HepG2 (cell line): ENCODE results near the gene NID2. TPM values are rescaled to one million over a fixed set of nuclear protein-coding genes. Genes with fewer than 3 reads are reported as not detected.

Experiments
- ATRX ChIP-seq: sonication (generic); formaldehyde crosslinking; IDR thresholded peaks from 2 replicates; pipeline ENCODE4 v1.4.0; 2020; ENCODE audit warnings: missing genetic modification reagents, borderline replicate concordance
- BORCS8-MEF2B ChIP-seq: sonication (generic); formaldehyde crosslinking; IDR thresholded peaks from 2 replicates; pipeline ENCODE4 v1.8.0; 2022; ENCODE audit warnings: mild to moderate bottlenecking, missing genetic modification reagents
- ELF3 ChIP-seq: IDR thresholded peaks from 2 replicates; pipeline ENCODE4 v1.6.1; 2016; ENCODE audit warnings: missing genetic modification reagents, missing compliant biosample characterization
- MEIS1 ChIP-seq: sonication (generic); formaldehyde crosslinking; IDR thresholded peaks from 2 replicates; pipeline ENCODE4 v1.9.0; 2021; ENCODE audit warnings: mild to moderate bottlenecking, missing genetic modification reagents, moderate library complexity, borderline replicate concordance
- PAWR ChIP-seq: sonication (generic); formaldehyde crosslinking; IDR thresholded peaks from 2 replicates; pipeline ENCODE4 v1.4.0; 2020; ENCODE audit warnings: missing genetic modification reagents, mild to moderate bottlenecking, borderline replicate concordance
- POLR2A ChIP-seq, 2 experiments: IDR thresholded peaks; 2 replicates each; pipeline ENCODE4 v1.6.1; 2011; ENCODE audit warnings: low read depth in 2 of 2, low read length in 2 of 2, mild to moderate bottlenecking in 1 of 2, moderate library complexity in 1 of 2; ENCODE audit not compliant: insufficient read depth in 1 of 2
- ZBTB3 ChIP-seq: sonication (generic); formaldehyde crosslinking; IDR thresholded peaks from 2 replicates; pipeline ENCODE4 v1.4.0; 2020; ENCODE audit warnings: low read depth, mild to moderate bottlenecking, moderate library complexity, missing genetic modification reagents, borderline replicate concordance
- ZHX1 ChIP-seq: sonication (generic); formaldehyde crosslinking; IDR thresholded peaks from 2 replicates; pipeline ENCODE4 v1.8.1; 2022; ENCODE audit warnings: low read depth, mild to moderate bottlenecking, missing genetic modification reagents
- ZNF570 ChIP-seq: sonication (generic); formaldehyde crosslinking; IDR thresholded peaks from 2 replicates; pipeline ENCODE4 v1.4.0; 2020; ENCODE audit warnings: mild to moderate bottlenecking, missing genetic modification reagents, borderline replicate concordance
- ZNF850 ChIP-seq: sonication (generic); formaldehyde crosslinking; conservative IDR thresholded peaks from 2 replicates; pipeline ENCODE4 v1.9.0; 2021; ENCODE audit warnings: mild to moderate bottlenecking, missing genetic modification reagents
- ZSCAN25 ChIP-seq: sonication (generic); formaldehyde crosslinking; IDR thresholded peaks from 2 replicates; pipeline ENCODE4 v1.8.0; 2022; ENCODE audit warnings: mild to moderate bottlenecking, missing genetic modification reagents
- polyA plus RNA-seq, 8 experiments: library from polyadenylated mRNA; depleted of rRNA in 3 of 8; stranded (reverse) in 7 of 8; unstranded in 1 of 8; fragments of >200 nt; fragmentation: Illumina TruSeq in 4 of 8; extraction: Trizol in 4 of 8; gene quantifications; 2 replicates each; pipeline versions ENCODE4 v1.2.1 to v1.2.3, GENCODE V29; 2011 to 2016; ENCODE audit warnings: low read depth in 4 of 8, missing spikeins in 1 of 8, mixed read lengths in 1 of 8; ENCODE audit not compliant: insufficient read depth in 1 of 8
- total RNA-seq, 5 experiments: library from RNA; depleted of rRNA; stranded (reverse); fragments of >200 nt; fragmentation: Illumina TruSeq; extraction: Trizol; gene quantifications; 2 replicates each; pipeline ENCODE4 v1.2.3, GENCODE V29; 2016; ENCODE audit warnings: low read depth in 1 of 5
- TF ChIP-seq, protein P1 (sequence below): sonication (generic); formaldehyde crosslinking; IDR thresholded peaks from 2 replicates; pipeline ENCODE4 v1.4.0; 2020; ENCODE audit warnings: missing genetic modification reagents
- TF ChIP-seq, protein P2 (sequence below): sonication (generic); formaldehyde crosslinking; IDR thresholded peaks from 2 replicates; pipeline ENCODE4 v1.4.0; 2020; ENCODE audit warnings: missing genetic modification reagents, borderline replicate concordance
- TF ChIP-seq, protein P3 (sequence below): sonication (generic); formaldehyde crosslinking; IDR thresholded peaks from 2 replicates; pipeline ENCODE4 v1.5.0; 2020; ENCODE audit warnings: missing genetic modification reagents, mild to moderate bottlenecking, borderline replicate concordance
- TF ChIP-seq, protein P4 (sequence below): sonication (generic); formaldehyde crosslinking; conservative IDR thresholded peaks from 2 replicates; pipeline ENCODE4 v1.4.0; 2020; ENCODE audit warnings: mild to moderate bottlenecking, missing genetic modification reagents, moderate library complexity

The NID2 gene
- total and polyA plus RNA-seq, 2 of the 13 experiments (the other 11 are each of a cell fraction or from before 2014, with no cell fraction given) = 0.11 TPM; not detected in 1

DNA sequence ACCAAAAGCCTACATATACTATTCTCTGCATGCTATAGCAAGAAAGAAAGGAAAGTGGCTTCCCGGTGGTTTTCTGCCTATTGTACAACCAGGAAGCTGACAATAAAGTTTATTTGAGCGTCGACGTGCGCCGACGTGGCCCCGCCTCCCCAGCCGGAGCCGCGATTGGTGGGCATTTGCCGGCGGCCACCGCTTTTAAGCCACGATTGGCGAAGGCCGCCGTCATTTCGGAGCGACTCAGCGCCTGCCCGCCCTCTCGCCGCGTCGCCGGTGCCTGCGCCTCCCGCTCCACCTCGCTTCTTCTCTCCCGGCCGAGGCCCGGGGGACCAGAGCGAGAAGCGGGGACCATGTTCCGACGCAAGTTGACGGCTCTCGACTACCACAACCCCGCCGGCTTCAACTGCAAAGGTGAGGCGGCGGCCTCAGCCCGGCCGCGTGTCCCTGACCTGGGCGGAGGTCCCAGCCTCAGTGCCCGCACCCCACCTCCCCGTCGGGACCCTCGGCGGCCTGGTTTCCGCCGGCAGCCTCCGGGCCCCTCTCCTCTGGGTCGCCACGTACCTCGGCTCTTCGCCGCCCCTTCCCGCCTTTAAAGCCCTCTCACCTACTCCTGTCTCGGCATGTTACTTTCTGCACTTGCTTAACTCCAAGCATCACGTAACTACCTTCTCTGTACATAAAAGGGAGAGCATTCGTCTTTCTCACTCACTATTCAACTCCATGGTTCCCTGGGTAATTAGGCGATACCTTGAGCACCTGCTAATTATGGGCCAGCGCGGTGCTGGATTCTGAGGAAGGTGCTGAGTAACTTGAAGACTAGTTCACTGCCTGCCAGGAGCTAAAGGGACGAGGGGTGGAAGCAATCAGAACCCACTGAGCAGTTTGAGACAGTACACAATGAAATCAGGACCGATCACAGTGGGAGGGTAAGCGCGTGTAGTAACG, 79.3 kb downstream of the NID2 start, which contains the start of gene RTRAF (continued):
- TF ChIP-seq ZNF850 (CRISPR knock-in tag) = no peak
- TF ChIP-seq MEIS1 (CRISPR knock-in tag) = no peak
- TF ChIP-seq, protein P1, sequence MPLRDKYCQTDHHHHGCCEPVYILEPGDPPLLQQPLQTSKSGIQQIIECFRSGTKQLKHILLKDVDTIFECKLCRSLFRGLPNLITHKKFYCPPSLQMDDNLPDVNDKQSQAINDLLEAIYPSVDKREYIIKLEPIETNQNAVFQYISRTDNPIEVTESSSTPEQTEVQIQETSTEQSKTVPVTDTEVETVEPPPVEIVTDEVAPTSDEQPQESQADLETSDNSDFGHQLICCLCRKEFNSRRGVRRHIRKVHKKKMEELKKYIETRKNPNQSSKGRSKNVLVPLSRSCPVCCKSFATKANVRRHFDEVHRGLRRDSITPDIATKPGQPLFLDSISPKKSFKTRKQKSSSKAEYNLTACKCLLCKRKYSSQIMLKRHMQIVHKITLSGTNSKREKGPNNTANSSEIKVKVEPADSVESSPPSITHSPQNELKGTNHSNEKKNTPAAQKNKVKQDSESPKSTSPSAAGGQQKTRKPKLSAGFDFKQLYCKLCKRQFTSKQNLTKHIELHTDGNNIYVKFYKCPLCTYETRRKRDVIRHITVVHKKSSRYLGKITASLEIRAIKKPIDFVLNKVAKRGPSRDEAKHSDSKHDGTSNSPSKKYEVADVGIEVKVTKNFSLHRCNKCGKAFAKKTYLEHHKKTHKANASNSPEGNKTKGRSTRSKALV = no peak
- no peak for TF ChIP-seq PAWR
- peak; percentile 81 to 84 for TF ChIP-seq POLR2A (IDR thresholded peaks at IDR 0.05; ENCODE audit: insufficient read depth in 1 of 2, low read depth in 2 of 2, low read length in 2 of 2)
- TF ChIP-seq ZNF570 = no peak
- no peak for TF ChIP-seq ZHX1 (CRISPR knock-in tag)
- TF ChIP-seq ELF3 = peak; percentile 75; the same call in 1 of the 2 replicates
- TF ChIP-seq, protein P2, sequence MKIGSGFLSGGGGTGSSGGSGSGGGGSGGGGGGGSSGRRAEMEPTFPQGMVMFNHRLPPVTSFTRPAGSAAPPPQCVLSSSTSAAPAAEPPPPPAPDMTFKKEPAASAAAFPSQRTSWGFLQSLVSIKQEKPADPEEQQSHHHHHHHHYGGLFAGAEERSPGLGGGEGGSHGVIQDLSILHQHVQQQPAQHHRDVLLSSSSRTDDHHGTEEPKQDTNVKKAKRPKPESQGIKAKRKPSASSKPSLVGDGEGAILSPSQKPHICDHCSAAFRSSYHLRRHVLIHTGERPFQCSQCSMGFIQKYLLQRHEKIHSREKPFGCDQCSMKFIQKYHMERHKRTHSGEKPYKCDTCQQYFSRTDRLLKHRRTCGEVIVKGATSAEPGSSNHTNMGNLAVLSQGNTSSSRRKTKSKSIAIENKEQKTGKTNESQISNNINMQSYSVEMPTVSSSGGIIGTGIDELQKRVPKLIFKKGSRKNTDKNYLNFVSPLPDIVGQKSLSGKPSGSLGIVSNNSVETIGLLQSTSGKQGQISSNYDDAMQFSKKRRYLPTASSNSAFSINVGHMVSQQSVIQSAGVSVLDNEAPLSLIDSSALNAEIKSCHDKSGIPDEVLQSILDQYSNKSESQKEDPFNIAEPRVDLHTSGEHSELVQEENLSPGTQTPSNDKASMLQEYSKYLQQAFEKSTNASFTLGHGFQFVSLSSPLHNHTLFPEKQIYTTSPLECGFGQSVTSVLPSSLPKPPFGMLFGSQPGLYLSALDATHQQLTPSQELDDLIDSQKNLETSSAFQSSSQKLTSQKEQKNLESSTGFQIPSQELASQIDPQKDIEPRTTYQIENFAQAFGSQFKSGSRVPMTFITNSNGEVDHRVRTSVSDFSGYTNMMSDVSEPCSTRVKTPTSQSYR (CRISPR knock-in tag) = no peak
- TF ChIP-seq, protein P3, sequence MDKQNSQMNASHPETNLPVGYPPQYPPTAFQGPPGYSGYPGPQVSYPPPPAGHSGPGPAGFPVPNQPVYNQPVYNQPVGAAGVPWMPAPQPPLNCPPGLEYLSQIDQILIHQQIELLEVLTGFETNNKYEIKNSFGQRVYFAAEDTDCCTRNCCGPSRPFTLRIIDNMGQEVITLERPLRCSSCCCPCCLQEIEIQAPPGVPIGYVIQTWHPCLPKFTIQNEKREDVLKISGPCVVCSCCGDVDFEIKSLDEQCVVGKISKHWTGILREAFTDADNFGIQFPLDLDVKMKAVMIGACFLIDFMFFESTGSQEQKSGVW (CRISPR knock-in tag) = no peak
- TF ChIP-seq ATRX (CRISPR knock-in tag) = no peak
- peak; percentile 77; the same call in 1 of the 2 replicates for TF ChIP-seq BORCS8-MEF2B (CRISPR knock-in tag)
- TF ChIP-seq ZSCAN25 (CRISPR knock-in tag) = 0 out of 2 replicates have a peak, but pooled peaks have one; percentile 28
- TF ChIP-seq ZBTB3 (CRISPR knock-in tag) = no peak
- TF ChIP-seq, protein P4, sequence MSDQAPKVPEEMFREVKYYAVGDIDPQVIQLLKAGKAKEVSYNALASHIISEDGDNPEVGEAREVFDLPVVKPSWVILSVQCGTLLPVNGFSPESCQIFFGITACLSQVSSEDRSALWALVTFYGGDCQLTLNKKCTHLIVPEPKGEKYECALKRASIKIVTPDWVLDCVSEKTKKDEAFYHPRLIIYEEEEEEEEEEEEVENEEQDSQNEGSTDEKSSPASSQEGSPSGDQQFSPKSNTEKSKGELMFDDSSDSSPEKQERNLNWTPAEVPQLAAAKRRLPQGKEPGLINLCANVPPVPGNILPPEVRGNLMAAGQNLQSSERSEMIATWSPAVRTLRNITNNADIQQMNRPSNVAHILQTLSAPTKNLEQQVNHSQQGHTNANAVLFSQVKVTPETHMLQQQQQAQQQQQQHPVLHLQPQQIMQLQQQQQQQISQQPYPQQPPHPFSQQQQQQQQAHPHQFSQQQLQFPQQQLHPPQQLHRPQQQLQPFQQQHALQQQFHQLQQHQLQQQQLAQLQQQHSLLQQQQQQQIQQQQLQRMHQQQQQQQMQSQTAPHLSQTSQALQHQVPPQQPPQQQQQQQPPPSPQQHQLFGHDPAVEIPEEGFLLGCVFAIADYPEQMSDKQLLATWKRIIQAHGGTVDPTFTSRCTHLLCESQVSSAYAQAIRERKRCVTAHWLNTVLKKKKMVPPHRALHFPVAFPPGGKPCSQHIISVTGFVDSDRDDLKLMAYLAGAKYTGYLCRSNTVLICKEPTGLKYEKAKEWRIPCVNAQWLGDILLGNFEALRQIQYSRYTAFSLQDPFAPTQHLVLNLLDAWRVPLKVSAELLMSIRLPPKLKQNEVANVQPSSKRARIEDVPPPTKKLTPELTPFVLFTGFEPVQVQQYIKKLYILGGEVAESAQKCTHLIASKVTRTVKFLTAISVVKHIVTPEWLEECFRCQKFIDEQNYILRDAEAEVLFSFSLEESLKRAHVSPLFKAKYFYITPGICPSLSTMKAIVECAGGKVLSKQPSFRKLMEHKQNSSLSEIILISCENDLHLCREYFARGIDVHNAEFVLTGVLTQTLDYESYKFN = no peak
